Measurements from ENCODE around the gene CDX2. TPM values are rescaled to one million over a fixed set of nuclear protein-coding genes. Genes with fewer than 3 reads are reported as not detected.

The CDX2 gene
- total and polyA plus RNA-seq, 2 experiments from 2014 or later: not detected

GRCh38 chr13:27979765-27980279, 10.7 kb upstream of the CDX2 start:
- H3K27me3 Mint-ChIP-seq (ENCODE audit: insufficient read depth, low read depth, poor library complexity): peaks cover 98% of the 10 kb centered on the region
- DNase-seq (ENCODE audit: low spot score): no peak
- no peak; the same call in 2 of the 3 replicates for ATAC-seq
- Histone ChIP-seq H3K27ac (ENCODE audit: low read depth) (no peak overlapping the region), H3F3A (replicated peaks; ENCODE audit: low read depth) (peaks cover 33% of the 10 kb centered on the region), H3K36me3 (ENCODE audit: insufficient read depth) (no peaks in the 10 kb centered on the region; the same call in 1 of the 2 replicates), H3K27me3 (ENCODE audit: insufficient read depth) (peaks cover 98% of the 10 kb centered on the region), H3K4me1 (ENCODE audit: insufficient read depth) (peaks cover 22% of the 10 kb centered on the region), H2AFZ (no peak overlapping the region), H4K20me1 (replicated peaks; ENCODE audit: insufficient read depth) (peaks cover 25% of the 10 kb centered on the region; the same call in 1 of the 2 replicates), H3K79me2 (replicated peaks; ENCODE audit: insufficient read depth) (no peaks in the 10 kb centered on the region), H3K9me2 (ENCODE audit: insufficient read depth) (no peaks in the 10 kb centered on the region), H3K4me3 (0 out of 2 replicates have a peak overlapping the region, but pooled peaks have one; percentile 42), H3K4me2 (peak overlapping the region; percentile 60; the same call in 1 of the 2 replicates)
- H3K9me3 Mint-ChIP-seq: peaks cover 6% of the 10 kb centered on the region; the same call in 2 of the 3 replicates
- H3K36me3 Mint-ChIP-seq (ENCODE audit: low read depth): no peaks in the 10 kb centered on the region
- H3K4me1 Mint-ChIP-seq: peaks cover 33% of the 10 kb centered on the region
- no peak overlapping the region for H3K27ac Mint-ChIP-seq
- no peak for TF ChIP-seq STAT1 (IDR thresholded peaks at IDR 0.05; ENCODE audit: unreplicated experiment)
- no peak for TF ChIP-seq ZNF114 (CRISPR knock-in tag; IDR thresholded peaks at IDR 0.05)
- no peak for TF ChIP-seq ZNF331 (CRISPR knock-in tag; IDR thresholded peaks at IDR 0.05; ENCODE audit: low read depth)
- TF ChIP-seq EZH2 (IDR thresholded peaks at IDR 0.05; ENCODE audit: low read depth, unreplicated experiment): peak; percentile 94
- H3K4me3 Mint-ChIP-seq: peak overlapping the region; percentile 12; the same call in 1 of the 3 replicates

GRCh38 chr13:27979001-27979643, 10.0 kb upstream of the CDX2 start:
- H3F3A ChIP-seq (replicated peaks; ENCODE audit: low read depth): peaks cover 39% of the 10 kb centered on the region
- Mint-ChIP-seq H3K4me3 (peak overlapping the region; percentile 54; the same call in 2 of the 3 replicates), H3K4me1 (peaks cover 33% of the 10 kb centered on the region), H3K36me3 (ENCODE audit: low read depth) (no peaks in the 10 kb centered on the region), H3K9me3 (peaks cover 9% of the 10 kb centered on the region; the same call in 2 of the 3 replicates), H3K27me3 (ENCODE audit: insufficient read depth, low read depth, poor library complexity) (peaks cover 99% of the 10 kb centered on the region), H3K27ac (no peak overlapping the region)
- H3K27me3 ChIP-seq (ENCODE audit: insufficient read depth): peaks cover 100% of the 10 kb centered on the region
- TF ChIP-seq ZNF462 (CRISPR knock-in tag; IDR thresholded peaks at IDR 0.05) (no peak), EZH2 (IDR thresholded peaks at IDR 0.05; ENCODE audit: low read depth, unreplicated experiment) (peak; percentile 98), EZH2phosphoT487 (IDR thresholded peaks at IDR 0.05; ENCODE audit: unreplicated experiment) (peak; percentile 60)
- TF ChIP-seq, protein P1, sequence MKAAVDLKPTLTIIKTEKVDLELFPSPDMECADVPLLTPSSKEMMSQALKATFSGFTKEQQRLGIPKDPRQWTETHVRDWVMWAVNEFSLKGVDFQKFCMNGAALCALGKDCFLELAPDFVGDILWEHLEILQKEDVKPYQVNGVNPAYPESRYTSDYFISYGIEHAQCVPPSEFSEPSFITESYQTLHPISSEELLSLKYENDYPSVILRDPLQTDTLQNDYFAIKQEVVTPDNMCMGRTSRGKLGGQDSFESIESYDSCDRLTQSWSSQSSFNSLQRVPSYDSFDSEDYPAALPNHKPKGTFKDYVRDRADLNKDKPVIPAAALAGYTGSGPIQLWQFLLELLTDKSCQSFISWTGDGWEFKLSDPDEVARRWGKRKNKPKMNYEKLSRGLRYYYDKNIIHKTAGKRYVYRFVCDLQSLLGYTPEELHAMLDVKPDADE (IDR thresholded peaks at IDR 0.05): no peak
- H3K9me2 ChIP-seq (ENCODE audit: insufficient read depth): no peaks in the 10 kb centered on the region
- ATAC-seq (no peak), DNase-seq (ENCODE audit: low spot score) (peak; percentile 66)
- H3K27ac ChIP-seq (ENCODE audit: low read depth): no peak overlapping the region
- no peaks in the 10 kb centered on the region for H3K79me2 ChIP-seq (replicated peaks; ENCODE audit: insufficient read depth)
- H3K4me1 ChIP-seq (ENCODE audit: insufficient read depth): peaks cover 25% of the 10 kb centered on the region
- peak overlapping the region; percentile 72 for H3K4me2 ChIP-seq
- peaks cover 32% of the 10 kb centered on the region for H4K20me1 ChIP-seq (replicated peaks; ENCODE audit: insufficient read depth)
- H3K36me3 ChIP-seq (ENCODE audit: insufficient read depth): no peaks in the 10 kb centered on the region; the same call in 1 of the 2 replicates
- H2AFZ ChIP-seq: no peak overlapping the region
- H3K4me3 ChIP-seq: peak overlapping the region; percentile 34
